ENCODE measurements around the gene SLC2A13. TPM values are rescaled to one million over a fixed set of nuclear protein-coding genes. Genes with fewer than 3 reads are reported as not detected.

The SLC2A13 gene
- total RNA-seq, 1 experiment from 2014 or later = 1.6 TPM

GRCh38 chr12:40012711-40013110 lies 93.2 kb downstream of the SLC2A13 start:
- no peaks in the 10 kb centered on the region for H3K9me3 ChIP-seq (ENCODE audit: insufficient read depth, low read depth)
- intact Hi-C loops (cut with micrococcal nuclease; ENCODE audit: unreplicated experiment) = no loop called here
- ChIA-PET POLR2A (ENCODE audit: unreplicated experiment) (no interaction called here), CTCF (no interaction called here)
- no peaks in the 10 kb centered on the region for H3F3A ChIP-seq (ENCODE audit: insufficient read depth, low read depth)
- H3K4me3 ChIP-seq = no peak overlapping the region
- no peak overlapping the region for H3K27ac ChIP-seq
- no peak for TF ChIP-seq CTCF (conservative IDR thresholded peaks at IDR 0.05)
- TF ChIP-seq EZH2 (IDR thresholded peaks at IDR 0.05; ENCODE audit: low read depth) = no peak
- no TSS peak for BruUV-seq (replicated peaks)
- no peaks in the 10 kb centered on the region for H3K36me3 ChIP-seq (ENCODE audit: low read depth)
- H4K20me1 ChIP-seq (ENCODE audit: insufficient read depth) = no peaks in the 10 kb centered on the region
- H3K4me1 ChIP-seq (replicated peaks; ENCODE audit: insufficient read depth) = peaks cover 10% of the 10 kb centered on the region; the same call in 1 of the 2 replicates
- no peaks in the 10 kb centered on the region for H3K27me3 ChIP-seq (ENCODE audit: insufficient read depth, low read depth)
- DNase-seq = no peak
- H2AFZ ChIP-seq = no peak overlapping the region
- H3K4me2 ChIP-seq = no peak overlapping the region
- H3K79me2 ChIP-seq (ENCODE audit: low read depth) = no peaks in the 10 kb centered on the region
- no peaks in the 10 kb centered on the region for H3K9me2 ChIP-seq (ENCODE audit: insufficient read depth)

GRCh38 chr12:40011775-40012129 lies 94.1 kb downstream of the SLC2A13 start:
- H3K4me2 ChIP-seq = peak overlapping the region; percentile 63; the same call in 1 of the 2 replicates
- CTCF ChIA-PET = interaction anchor here (1.0 kb wide), 2 partner anchors 94 to 152 kb away, joined by 3 to 8 read pairs; partner anchors contain the start of gene SLC2A13

DNA sequence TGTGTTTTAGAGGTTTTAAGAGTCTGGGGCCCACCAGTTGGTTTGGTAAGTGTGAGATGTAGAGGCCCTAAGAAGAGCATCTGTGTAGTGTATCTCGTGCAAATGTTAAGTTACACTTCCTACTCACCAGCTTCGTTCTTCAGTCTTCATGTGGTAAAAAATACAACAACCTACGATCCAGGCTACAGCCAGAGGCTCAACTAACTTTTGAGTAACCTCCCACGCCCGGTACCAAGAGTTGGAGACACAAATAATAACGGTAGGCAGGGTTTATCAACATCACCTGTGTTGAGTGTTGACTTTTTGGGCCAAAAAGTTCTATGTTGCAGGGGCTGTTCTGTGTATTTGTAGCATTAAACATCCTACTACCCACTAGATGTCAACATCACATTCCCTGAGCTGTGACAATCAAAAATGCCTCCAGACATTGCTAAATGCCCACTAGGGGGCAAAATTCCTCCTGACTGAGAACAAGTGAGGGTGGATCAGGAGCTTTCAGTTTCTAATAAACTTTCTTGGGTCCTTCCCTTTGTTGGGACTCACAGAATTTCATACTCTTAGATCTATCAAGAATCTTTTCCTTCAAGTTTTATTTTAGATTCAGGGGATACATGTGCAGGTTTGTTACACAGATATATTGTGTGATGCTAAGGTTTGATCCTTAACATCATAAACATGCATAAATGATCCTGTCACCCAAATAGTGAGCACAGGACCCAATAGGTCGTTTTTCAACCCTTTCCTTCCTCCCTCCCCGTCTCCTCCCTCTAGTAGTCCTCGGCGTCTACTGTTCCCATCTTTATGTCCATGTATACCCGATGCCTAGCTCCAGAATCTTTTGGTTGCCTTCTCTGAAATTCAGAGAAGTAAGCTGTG lies 94.7 kb downstream of the SLC2A13 start:
- intact Hi-C loops (cut with micrococcal nuclease; ENCODE audit: unreplicated experiment) = loop anchor here (1.0 kb wide), 1 partner anchor 96 kb away; no protein-coding TSS in a partner anchor
- Histone ChIP-seq H3K9me3 (ENCODE audit: insufficient read depth, low read depth) (no peaks in the 10 kb centered on the region), H2AFZ (peak overlapping the region; percentile 66; the same call in 1 of the 2 replicates), H3K27ac (no peak overlapping the region), H3F3A (ENCODE audit: insufficient read depth, low read depth) (no peaks in the 10 kb centered on the region), H3K4me3 (no peak overlapping the region), H3K36me3 (ENCODE audit: low read depth) (no peaks in the 10 kb centered on the region), H3K9me2 (ENCODE audit: insufficient read depth) (no peaks in the 10 kb centered on the region), H4K20me1 (ENCODE audit: insufficient read depth) (no peaks in the 10 kb centered on the region), H3K79me2 (ENCODE audit: low read depth) (no peaks in the 10 kb centered on the region), H3K27me3 (ENCODE audit: insufficient read depth, low read depth) (no peaks in the 10 kb centered on the region), H3K4me2 (peak overlapping the region; percentile 63), H3K4me1 (replicated peaks; ENCODE audit: insufficient read depth) (no peaks in the 10 kb centered on the region)
- CTCF ChIA-PET = interaction anchor here (1.0 kb wide), 2 partner anchors 95 to 152 kb away, joined by 3 to 8 read pairs; partner anchors contain the start of gene SLC2A13
- peak; percentile 17 to 41 for DNase-seq
- BruUV-seq (replicated peaks) = no TSS peak
- TF ChIP-seq CTCF (conservative IDR thresholded peaks at IDR 0.05) (peak; percentile 82), EZH2 (IDR thresholded peaks at IDR 0.05; ENCODE audit: low read depth) (no peak)
- POLR2A ChIA-PET (ENCODE audit: unreplicated experiment) = no interaction called here

More at GRCh38 chr12:40011775-40012129, 94.1 kb downstream of the SLC2A13 start:
- H3K27me3 ChIP-seq (ENCODE audit: insufficient read depth, low read depth) = no peaks in the 10 kb centered on the region
- peaks cover 5% of the 10 kb centered on the region; the same call in 1 of the 2 replicates for H3K4me1 ChIP-seq (replicated peaks; ENCODE audit: insufficient read depth)
- H3K9me3 ChIP-seq (ENCODE audit: insufficient read depth, low read depth) = no peaks in the 10 kb centered on the region
- no peaks in the 10 kb centered on the region for H3F3A ChIP-seq (ENCODE audit: insufficient read depth, low read depth)
- no peak overlapping the region for H3K27ac ChIP-seq
- H3K9me2 ChIP-seq (ENCODE audit: insufficient read depth) = no peaks in the 10 kb centered on the region
- POLR2A ChIA-PET (ENCODE audit: unreplicated experiment) = no interaction called here
- no peak overlapping the region for H3K4me3 ChIP-seq
- peak overlapping the region; percentile 66; the same call in 1 of the 2 replicates for H2AFZ ChIP-seq
- no peaks in the 10 kb centered on the region for H4K20me1 ChIP-seq (ENCODE audit: insufficient read depth)
- no peaks in the 10 kb centered on the region for H3K79me2 ChIP-seq (ENCODE audit: low read depth)
- no peak for TF ChIP-seq EZH2 (IDR thresholded peaks at IDR 0.05; ENCODE audit: low read depth)
- intact Hi-C loops (cut with micrococcal nuclease; ENCODE audit: unreplicated experiment) = loop anchor here (1.0 kb wide), 1 partner anchor 96 kb away; no protein-coding TSS in a partner anchor
- no peaks in the 10 kb centered on the region for H3K36me3 ChIP-seq (ENCODE audit: low read depth)
- BruUV-seq (replicated peaks) = no TSS peak
- no peak for DNase-seq
